ENCODE results near the gene EBPL.

The EBPL gene

GRCh38 chr13:49678191-49678914 lies 12.9 kb downstream of the EBPL start:
- H3K9me3 ChIP-seq (ENCODE audit: control insufficient read depth in 2 of 2, low read length in 2 of 2) = no peaks in the 10 kb centered on the region
- H3K4me1 ChIP-seq (ENCODE audit: control insufficient read depth in 2 of 2, insufficient read depth in 2 of 2, low read length in 2 of 2) = peaks cover 0 to 5% of the 10 kb centered on the region in 2 donors
- H3K4me3 ChIP-seq (ENCODE audit: low read length in 2 of 2) = no peak overlapping the region
- H3K36me3 ChIP-seq (ENCODE audit: control insufficient read depth in 2 of 2, insufficient read depth in 2 of 2, low read length in 2 of 2) = peaks cover 0 to 2% of the 10 kb centered on the region in 2 donors
- H3K27me3 ChIP-seq (ENCODE audit: control insufficient read depth in 2 of 2, insufficient read depth in 2 of 2, low read length in 2 of 2) = no peaks in the 10 kb centered on the region
- no peak overlapping the region for H3K27ac ChIP-seq (ENCODE audit: low read depth in 2 of 2, low read length in 2 of 2)
- H3K9ac ChIP-seq (ENCODE audit: low read depth in 1 of 2, low read length in 2 of 2) = no peak overlapping the region

- Histone ChIP-seq H3K27ac (ENCODE audit: low read depth in 2 of 2, low read length in 2 of 2) (no peak overlapping the region), H3K4me3 (ENCODE audit: low read length in 2 of 2) (no peak overlapping the region), H3K9ac (ENCODE audit: low read depth in 1 of 2, low read length in 2 of 2) (no peak overlapping the region), H3K27me3 (ENCODE audit: control insufficient read depth in 2 of 2, insufficient read depth in 2 of 2, low read length in 2 of 2) (no peaks in the 10 kb centered on the region), H3K9me3 (ENCODE audit: control insufficient read depth in 2 of 2, low read length in 2 of 2) (no peaks in the 10 kb centered on the region), H3K36me3 (ENCODE audit: control insufficient read depth in 2 of 2, insufficient read depth in 2 of 2, low read length in 2 of 2) (peaks cover 0 to 2% of the 10 kb centered on the region in 2 donors), H3K4me1 (ENCODE audit: control insufficient read depth in 2 of 2, insufficient read depth in 2 of 2, low read length in 2 of 2) (peaks cover 0 to 5% of the 10 kb centered on the region in 2 donors)
These were observed 14.5 kb downstream of the EBPL start for GRCh38 chr13:49676581-49677298.

GRCh38 chr13:49670828-49671227 lies 20.5 kb downstream of the EBPL start:
- Histone ChIP-seq H3K4me1 (ENCODE audit: control insufficient read depth in 2 of 2, insufficient read depth in 2 of 2, low read length in 2 of 2) (no peaks in the 10 kb centered on the region), H3K27me3 (ENCODE audit: control insufficient read depth in 2 of 2, insufficient read depth in 2 of 2, low read length in 2 of 2) (no peaks in the 10 kb centered on the region), H3K4me3 (ENCODE audit: low read length in 2 of 2) (no peak overlapping the region), H3K9me3 (ENCODE audit: control insufficient read depth in 2 of 2, low read length in 2 of 2) (no peaks in the 10 kb centered on the region), H3K9ac (ENCODE audit: low read depth in 1 of 2, low read length in 2 of 2) (no peak overlapping the region), H3K27ac (ENCODE audit: low read depth in 2 of 2, low read length in 2 of 2) (no peak overlapping the region), H3K36me3 (ENCODE audit: control insufficient read depth in 2 of 2, insufficient read depth in 2 of 2, low read length in 2 of 2) (peaks cover 9 to 12% of the 10 kb centered on the region in 2 donors)

GRCh38 chr13:49669735-49670309 lies 21.5 kb downstream of the EBPL start:
- H3K9me3 ChIP-seq (ENCODE audit: control insufficient read depth in 2 of 2, low read length in 2 of 2) = no peaks in the 10 kb centered on the region
- H3K27ac ChIP-seq (ENCODE audit: low read depth in 2 of 2, low read length in 2 of 2) = no peak overlapping the region
- H3K4me3 ChIP-seq (ENCODE audit: low read length in 2 of 2) = no peak overlapping the region
- H3K9ac ChIP-seq (ENCODE audit: low read depth in 1 of 2, low read length in 2 of 2) = no peak overlapping the region
- no peaks in the 10 kb centered on the region for H3K27me3 ChIP-seq (ENCODE audit: control insufficient read depth in 2 of 2, insufficient read depth in 2 of 2, low read length in 2 of 2)
- H3K4me1 ChIP-seq (ENCODE audit: control insufficient read depth in 2 of 2, insufficient read depth in 2 of 2, low read length in 2 of 2) = no peaks in the 10 kb centered on the region
- H3K36me3 ChIP-seq (ENCODE audit: control insufficient read depth in 2 of 2, insufficient read depth in 2 of 2, low read length in 2 of 2) = peaks cover 13 to 14% of the 10 kb centered on the region in 2 donors

GRCh38 chr13:49667773-49668172 lies 23.5 kb downstream of the EBPL start:
- H3K36me3 ChIP-seq (ENCODE audit: control insufficient read depth in 2 of 2, insufficient read depth in 2 of 2, low read length in 2 of 2) = peaks cover 13 to 14% of the 10 kb centered on the region in 2 donors
- H3K9ac ChIP-seq (ENCODE audit: low read depth in 1 of 2, low read length in 2 of 2) = no peak overlapping the region
- H3K4me3 ChIP-seq (ENCODE audit: low read length in 2 of 2) = no peak overlapping the region
- no peaks in the 10 kb centered on the region for H3K4me1 ChIP-seq (ENCODE audit: control insufficient read depth in 2 of 2, insufficient read depth in 2 of 2, low read length in 2 of 2)
- no peaks in the 10 kb centered on the region for H3K27me3 ChIP-seq (ENCODE audit: control insufficient read depth in 2 of 2, insufficient read depth in 2 of 2, low read length in 2 of 2)
- H3K27ac ChIP-seq (ENCODE audit: low read depth in 2 of 2, low read length in 2 of 2) = no peak overlapping the region
- no peaks in the 10 kb centered on the region for H3K9me3 ChIP-seq (ENCODE audit: control insufficient read depth in 2 of 2, low read length in 2 of 2)

- Histone ChIP-seq H3K27ac (ENCODE audit: low read depth in 2 of 2, low read length in 2 of 2) (no peak overlapping the region), H3K9ac (ENCODE audit: low read depth in 1 of 2, low read length in 2 of 2) (no peak overlapping the region), H3K27me3 (ENCODE audit: control insufficient read depth in 2 of 2, insufficient read depth in 2 of 2, low read length in 2 of 2) (no peaks in the 10 kb centered on the region), H3K4me1 (ENCODE audit: control insufficient read depth in 2 of 2, insufficient read depth in 2 of 2, low read length in 2 of 2) (no peaks in the 10 kb centered on the region), H3K36me3 (ENCODE audit: control insufficient read depth in 2 of 2, insufficient read depth in 2 of 2, low read length in 2 of 2) (peaks cover 13 to 14% of the 10 kb centered on the region in 2 donors), H3K9me3 (ENCODE audit: control insufficient read depth in 2 of 2, low read length in 2 of 2) (no peaks in the 10 kb centered on the region), H3K4me3 (ENCODE audit: low read length in 2 of 2) (no peak overlapping the region)
These were observed 26.7 kb downstream of the EBPL start for GRCh38 chr13:49664606-49665005.

- Histone ChIP-seq H3K9ac (ENCODE audit: low read depth in 1 of 2, low read length in 2 of 2) (no peak overlapping the region), H3K27ac (ENCODE audit: low read depth in 2 of 2, low read length in 2 of 2) (no peak overlapping the region), H3K27me3 (ENCODE audit: control insufficient read depth in 2 of 2, insufficient read depth in 2 of 2, low read length in 2 of 2) (no peaks in the 10 kb centered on the region), H3K36me3 (ENCODE audit: control insufficient read depth in 2 of 2, insufficient read depth in 2 of 2, low read length in 2 of 2) (no peaks in the 10 kb centered on the region), H3K9me3 (ENCODE audit: control insufficient read depth in 2 of 2, low read length in 2 of 2) (no peaks in the 10 kb centered on the region), H3K4me1 (ENCODE audit: control insufficient read depth in 2 of 2, insufficient read depth in 2 of 2, low read length in 2 of 2) (no peaks in the 10 kb centered on the region), H3K4me3 (ENCODE audit: low read length in 2 of 2) (no peak overlapping the region)
These were observed 34.0 kb downstream of the EBPL start for GRCh38 chr13:49657241-49657641.

GRCh38 chr13:49655906-49656305 lies 35.4 kb downstream of the EBPL start:
- no peak overlapping the region for H3K4me3 ChIP-seq (ENCODE audit: low read length in 2 of 2)

GRCh38 chr13:49654011-49654410 lies 37.3 kb downstream of the EBPL start:
- no peak overlapping the region for H3K4me3 ChIP-seq (ENCODE audit: low read length in 2 of 2)
- no peak overlapping the region for H3K9ac ChIP-seq (ENCODE audit: low read depth in 1 of 2, low read length in 2 of 2)
- H3K27me3 ChIP-seq (ENCODE audit: control insufficient read depth in 2 of 2, insufficient read depth in 2 of 2, low read length in 2 of 2) = no peaks in the 10 kb centered on the region
- no peaks in the 10 kb centered on the region for H3K36me3 ChIP-seq (ENCODE audit: control insufficient read depth in 2 of 2, insufficient read depth in 2 of 2, low read length in 2 of 2)
- H3K27ac ChIP-seq (ENCODE audit: low read depth in 2 of 2, low read length in 2 of 2) = no peak overlapping the region
- no peaks in the 10 kb centered on the region for H3K4me1 ChIP-seq (ENCODE audit: control insufficient read depth in 2 of 2, insufficient read depth in 2 of 2, low read length in 2 of 2)
- H3K9me3 ChIP-seq (ENCODE audit: control insufficient read depth in 2 of 2, low read length in 2 of 2) = no peaks in the 10 kb centered on the region

More at GRCh38 chr13:49655906-49656305, 35.4 kb downstream of the EBPL start:
- no peak overlapping the region for H3K9ac ChIP-seq (ENCODE audit: low read depth in 1 of 2, low read length in 2 of 2)
- H3K4me1 ChIP-seq (ENCODE audit: control insufficient read depth in 2 of 2, insufficient read depth in 2 of 2, low read length in 2 of 2) = no peaks in the 10 kb centered on the region
- no peaks in the 10 kb centered on the region for H3K9me3 ChIP-seq (ENCODE audit: control insufficient read depth in 2 of 2, low read length in 2 of 2)
- H3K27me3 ChIP-seq (ENCODE audit: control insufficient read depth in 2 of 2, insufficient read depth in 2 of 2, low read length in 2 of 2) = no peaks in the 10 kb centered on the region
- H3K27ac ChIP-seq (ENCODE audit: low read depth in 2 of 2, low read length in 2 of 2) = no peak overlapping the region
- H3K36me3 ChIP-seq (ENCODE audit: control insufficient read depth in 2 of 2, insufficient read depth in 2 of 2, low read length in 2 of 2) = no peaks in the 10 kb centered on the region

GRCh38 chr13:49653478-49653877 lies 37.8 kb downstream of the EBPL start:
- Histone ChIP-seq H3K27me3 (ENCODE audit: control insufficient read depth in 2 of 2, insufficient read depth in 2 of 2, low read length in 2 of 2) (no peaks in the 10 kb centered on the region), H3K4me3 (ENCODE audit: low read length in 2 of 2) (no peak overlapping the region), H3K4me1 (ENCODE audit: control insufficient read depth in 2 of 2, insufficient read depth in 2 of 2, low read length in 2 of 2) (no peaks in the 10 kb centered on the region), H3K9ac (ENCODE audit: low read depth in 1 of 2, low read length in 2 of 2) (no peak overlapping the region), H3K9me3 (ENCODE audit: control insufficient read depth in 2 of 2, low read length in 2 of 2) (no peaks in the 10 kb centered on the region), H3K27ac (ENCODE audit: low read depth in 2 of 2, low read length in 2 of 2) (no peak overlapping the region), H3K36me3 (ENCODE audit: control insufficient read depth in 2 of 2, insufficient read depth in 2 of 2, low read length in 2 of 2) (no peaks in the 10 kb centered on the region)

Measured in mucosa of rectum (tissue), 2 donors.